HG03457 (cell line): Measurements from ENCODE around the gene FAM13C.
"Not testable (repeated sequence)": the region's sequence is repeated elsewhere in the genome, so short reads cannot be mapped to it uniquely, and the experiment has no call there.

Source experiments
- ATAC-seq: cut with Tn5 transposase; IDR thresholded peaks from one replicate; pipeline ENCODE4 v1.9.1; 2021; ENCODE audit warnings: moderate number of reproducible peaks; ENCODE audit not compliant: unreplicated experiment

Gene FAM13C

DNA sequence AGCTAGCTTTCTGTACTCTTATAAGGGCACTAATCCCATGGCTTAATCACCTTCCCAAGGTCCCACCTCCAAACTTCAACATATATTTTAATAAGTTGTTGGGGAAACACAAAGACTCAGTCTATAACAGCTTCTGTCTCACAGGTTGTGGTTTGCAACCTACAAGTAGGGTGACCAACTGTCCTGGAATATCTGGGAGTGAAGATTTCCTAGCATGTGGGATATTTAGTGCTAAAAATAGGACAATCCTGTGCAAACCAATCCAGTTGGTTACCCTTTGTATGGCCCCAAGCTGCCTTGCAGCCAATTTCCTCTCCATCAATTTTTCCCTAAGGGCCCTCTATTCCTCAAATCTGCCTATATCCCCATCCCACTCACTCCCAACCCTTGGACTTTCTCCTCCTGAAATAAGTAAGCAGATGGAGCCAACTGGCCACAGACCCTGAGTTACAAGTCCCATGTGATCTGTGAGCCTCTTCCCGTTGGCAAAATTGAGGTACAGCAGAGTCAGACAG, 82.3 kb downstream of the FAM13C start:
- no peak for ATAC-seq

DNA sequence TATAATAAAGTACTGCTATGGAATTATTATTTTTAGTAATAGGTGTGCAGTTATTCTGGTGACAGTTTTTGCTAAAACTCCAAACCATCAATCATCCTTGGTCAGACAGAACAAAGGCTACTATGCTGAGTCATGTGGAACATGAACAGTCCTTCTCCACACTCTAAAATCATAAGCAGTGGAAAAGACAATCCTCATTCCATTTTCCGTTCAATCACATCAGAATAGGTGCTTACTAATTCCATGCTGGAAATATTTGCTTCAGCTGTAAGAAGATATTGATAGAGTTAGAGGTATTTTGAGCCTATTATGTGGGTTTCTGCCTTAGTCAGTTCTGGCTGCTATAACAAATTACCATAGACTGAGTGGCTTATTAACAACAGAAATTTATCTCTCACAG, 82.9 kb downstream of the FAM13C start:
- ATAC-seq, result no peak

DNA sequence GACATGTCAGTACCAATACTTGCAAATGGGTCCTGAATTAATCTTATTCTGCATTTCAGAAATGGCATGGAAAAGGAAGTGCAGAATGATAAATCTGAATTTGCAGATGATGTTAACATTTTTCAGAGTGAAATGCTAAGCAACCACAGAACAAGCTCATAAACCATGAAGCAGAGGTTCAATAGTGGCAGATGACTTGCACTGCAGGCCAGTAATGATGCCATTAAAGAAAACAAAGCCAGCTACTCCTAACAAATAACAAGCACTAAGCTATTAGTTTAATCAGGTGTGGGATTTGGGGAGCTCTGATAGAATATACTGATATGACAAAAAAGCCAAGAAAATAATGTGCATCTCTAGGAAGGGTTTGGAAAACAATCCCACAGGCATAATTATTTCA, 85.4 kb downstream of the FAM13C start:
- ATAC-seq, result no peak

DNA sequence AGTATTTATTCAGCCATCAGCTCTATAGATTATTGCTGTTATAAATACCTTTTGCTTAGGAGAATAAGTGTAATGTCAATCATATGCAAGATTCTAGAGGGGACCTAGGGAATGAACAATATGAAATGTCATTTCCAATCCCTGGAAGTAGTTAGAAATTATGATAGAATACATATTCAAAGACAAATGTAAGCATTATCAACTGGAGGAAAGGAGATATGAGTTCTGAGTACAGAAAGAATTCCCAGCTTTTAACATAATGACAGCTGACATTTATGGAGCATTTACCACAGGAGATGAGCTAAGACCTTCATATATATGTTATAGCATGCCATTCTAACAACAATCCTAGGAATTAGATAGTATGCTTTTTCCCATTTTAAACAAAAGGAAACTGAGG, 86.2 kb downstream of the FAM13C start:
- ATAC-seq, result no peak

DNA sequence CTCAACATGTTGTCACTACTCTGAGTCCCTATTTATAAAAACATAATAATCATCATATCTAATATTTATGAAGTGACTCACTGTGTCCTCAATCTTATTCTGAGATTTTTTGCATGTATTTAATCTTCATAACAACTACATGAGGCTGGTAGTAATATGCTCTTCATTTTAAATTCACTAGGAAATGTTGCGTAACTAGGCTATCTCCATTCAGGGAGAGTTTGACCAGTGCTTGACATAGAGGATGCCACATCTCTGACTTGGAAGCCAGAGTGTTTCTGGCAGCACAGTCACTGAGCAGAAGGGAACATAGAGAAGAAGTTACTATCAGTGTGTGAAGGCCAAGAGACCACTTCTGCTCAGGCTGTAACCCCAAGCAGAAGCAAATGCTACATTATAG, 88.9 kb downstream of the FAM13C start:
- ATAC-seq, result no peak

DNA sequence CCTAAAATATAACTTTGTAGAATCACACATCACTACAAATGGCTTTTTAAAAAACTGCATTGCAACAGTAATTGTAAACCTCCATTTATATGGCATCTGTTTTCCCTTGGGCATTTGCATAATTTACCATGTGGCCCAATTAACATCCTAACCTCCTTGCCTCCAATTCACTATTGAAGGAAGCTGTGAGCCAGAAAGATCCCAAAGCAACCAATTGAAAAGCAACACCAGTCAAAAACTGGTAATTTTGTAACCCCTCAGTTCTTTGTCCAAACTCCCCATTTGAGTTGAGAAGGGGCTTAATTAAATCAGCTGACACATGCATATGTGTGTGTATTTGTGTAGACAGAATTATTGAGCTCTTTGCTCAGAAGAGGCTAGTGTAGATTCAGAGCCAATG, 90.3 kb downstream of the FAM13C start:
- no peak for ATAC-seq

DNA sequence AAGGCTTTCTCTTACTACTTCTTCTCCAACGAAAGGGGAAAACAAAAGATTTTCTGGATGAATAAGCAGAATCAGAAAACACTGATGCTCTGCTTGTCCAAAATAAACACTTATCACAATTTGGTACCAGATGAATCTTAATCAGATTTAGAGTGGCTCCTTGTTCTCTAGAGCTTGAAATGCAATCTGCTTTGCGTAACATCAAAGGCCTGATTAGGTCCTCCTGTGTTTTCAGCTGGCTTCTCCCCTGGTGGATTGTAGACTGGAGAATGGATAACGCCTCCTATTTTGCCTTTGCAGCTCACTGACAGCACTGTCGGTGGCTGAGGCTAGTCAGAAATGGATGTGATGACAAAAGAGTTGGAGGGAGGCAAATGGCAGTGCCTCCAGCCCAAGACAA, 91.2 kb downstream of the FAM13C start:
- ATAC-seq, result no peak

DNA sequence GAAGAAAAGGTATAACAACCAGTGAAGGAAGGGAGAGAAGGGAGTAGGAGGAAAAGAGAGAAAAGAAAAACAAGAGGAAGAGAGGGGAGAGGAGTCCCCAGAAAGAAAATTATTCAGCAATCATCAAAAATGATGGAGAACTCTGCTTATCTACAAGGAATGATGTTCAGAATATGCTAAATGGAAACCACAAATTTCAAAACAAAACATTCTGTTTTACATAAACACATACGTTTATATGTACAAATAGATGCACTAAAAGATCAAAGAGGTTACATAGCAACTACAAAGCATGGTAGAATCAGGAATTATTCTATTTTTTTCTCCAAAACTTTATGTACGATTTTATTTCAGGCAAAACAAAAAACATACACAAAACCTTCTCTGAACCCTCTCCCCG, 91.9 kb downstream of the FAM13C start:
- ATAC-seq, result no peak

DNA sequence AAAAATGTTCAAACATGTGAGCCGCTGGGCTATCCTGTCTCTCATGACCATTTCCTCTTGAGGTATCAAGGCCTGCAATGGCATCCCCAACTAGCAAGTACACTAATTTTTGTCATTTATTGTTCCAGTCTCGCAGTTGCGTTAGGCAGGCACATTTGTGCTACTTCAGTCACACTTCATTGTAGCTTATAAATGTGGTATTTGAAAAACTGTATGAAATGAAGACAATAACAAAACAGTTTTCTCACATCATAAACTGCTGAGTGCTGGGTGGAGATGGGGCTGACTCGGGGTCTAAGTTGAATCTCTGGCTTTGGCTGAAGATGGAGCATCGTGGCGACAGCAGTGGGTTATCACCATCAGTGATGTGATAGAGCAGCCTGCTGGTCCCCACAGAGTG, 92.7 kb downstream of the FAM13C start:
- no peak for ATAC-seq

DNA sequence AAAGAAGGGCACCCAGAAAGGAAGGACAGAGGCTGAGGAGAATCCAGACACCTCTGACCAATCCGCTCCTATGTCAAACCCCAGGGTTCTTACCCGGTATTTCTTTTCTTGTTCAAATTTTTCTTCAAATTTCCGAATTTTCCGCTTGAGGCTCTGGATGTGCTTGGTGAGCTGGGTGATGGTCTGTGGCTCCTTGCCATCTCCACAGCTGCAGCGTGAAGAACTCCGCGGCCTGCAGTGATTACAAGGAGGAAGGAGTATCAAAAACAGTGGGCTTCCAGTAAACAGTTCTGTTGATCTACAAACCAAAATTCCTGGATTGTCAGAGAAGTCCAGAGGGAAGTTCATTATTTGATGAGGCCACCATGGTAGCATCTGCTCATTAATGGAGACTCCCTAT, 93.9 kb downstream of the FAM13C start:
- ATAC-seq, result no peak

DNA sequence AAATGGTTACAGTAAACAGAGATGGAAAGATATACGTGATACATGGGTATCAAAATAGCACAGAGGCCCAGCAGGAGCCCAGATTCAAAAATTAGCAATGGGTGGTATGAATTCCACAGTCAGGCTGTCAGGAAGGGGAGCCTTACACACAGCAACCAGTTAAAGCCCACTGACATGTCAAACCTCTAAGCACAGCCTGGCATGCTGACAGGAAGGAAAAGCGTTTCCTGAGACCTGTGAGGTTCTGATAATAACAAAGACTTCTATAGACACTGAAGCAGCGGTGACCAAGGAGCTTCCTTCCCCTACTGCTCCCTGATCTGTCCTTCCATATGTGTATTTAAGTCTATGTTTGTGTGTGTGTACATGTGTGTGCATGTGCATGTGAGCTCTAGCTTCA, 96.0 kb downstream of the FAM13C start:
- no peak for ATAC-seq

DNA sequence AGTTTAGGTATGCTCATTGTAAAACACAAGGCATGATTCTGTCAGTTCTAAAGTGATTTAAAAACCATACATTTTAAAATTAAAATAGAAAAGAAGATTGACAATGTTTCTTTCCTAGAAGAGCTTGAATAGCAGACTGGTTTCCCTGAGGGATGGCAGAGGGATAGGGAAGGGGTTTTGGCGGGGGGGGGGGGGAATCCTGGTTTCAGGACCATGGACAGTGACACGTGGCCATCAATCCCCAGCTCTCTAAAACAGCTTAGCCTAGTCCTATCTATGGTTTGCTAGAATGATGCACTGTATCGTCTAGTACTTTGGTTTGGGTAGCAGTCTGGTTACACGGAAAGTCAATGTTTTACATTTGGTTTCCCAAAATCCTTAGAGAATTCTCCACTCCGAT, 97.2 kb downstream of the FAM13C start:
- no peak for ATAC-seq

DNA sequence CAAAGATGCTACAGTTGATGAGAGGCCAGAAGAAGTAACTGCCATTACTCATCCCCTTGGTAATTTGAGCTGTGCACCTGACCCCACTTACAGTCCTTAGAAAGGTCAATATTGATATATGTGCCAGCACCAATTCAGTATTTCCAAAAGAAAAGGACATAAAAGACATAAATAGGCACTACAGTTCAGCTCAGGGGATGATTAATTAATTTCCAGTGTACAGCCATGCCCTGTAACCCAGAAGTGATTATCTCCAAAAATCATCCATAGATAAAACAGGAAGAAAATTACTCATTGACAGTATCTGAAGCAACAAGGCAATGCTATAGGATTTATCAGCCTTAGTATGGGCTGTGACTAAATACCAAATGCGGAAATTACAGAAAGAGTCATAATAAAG, 103.5 kb downstream of the FAM13C start:
- ATAC-seq, result no peak

DNA sequence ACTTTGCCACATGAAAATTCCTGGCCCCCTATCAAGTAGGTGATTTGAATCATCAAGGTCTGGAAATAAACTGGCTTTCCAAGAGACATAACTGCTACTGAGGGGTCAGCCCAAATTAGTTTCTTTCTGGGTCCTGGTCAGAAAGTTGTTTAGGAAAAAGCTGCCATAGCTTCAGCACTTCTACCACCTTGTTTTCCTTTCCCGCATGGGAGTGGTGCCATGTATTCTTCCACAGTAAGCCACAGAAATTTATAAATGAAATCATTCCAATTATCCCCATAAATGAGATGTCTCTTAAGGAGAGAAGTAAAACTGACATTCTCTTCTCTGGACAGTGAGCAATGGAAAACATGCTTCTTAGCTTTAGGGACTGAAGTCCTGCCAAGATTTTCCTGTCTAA, 105.1 kb downstream of the FAM13C start:
- no peak for ATAC-seq

DNA sequence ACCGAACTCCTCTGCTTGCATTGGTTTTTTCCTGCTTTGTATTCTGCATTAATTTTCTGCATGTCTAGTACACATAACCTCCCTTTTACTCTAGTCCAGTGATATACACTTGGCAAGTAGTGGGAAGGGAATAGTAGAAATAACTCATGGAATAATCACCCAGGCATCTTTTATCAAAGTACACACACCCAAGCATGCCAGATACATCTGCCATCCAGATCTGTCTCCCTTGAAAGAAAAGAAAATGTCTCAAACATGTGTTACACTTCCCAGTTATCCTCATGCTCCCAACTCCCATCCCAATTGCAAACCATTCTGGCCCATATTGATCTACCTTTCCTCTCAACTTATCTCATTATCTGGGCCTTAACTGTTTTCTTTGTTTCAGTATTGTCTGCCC, 106.9 kb downstream of the FAM13C start:
- no peak for ATAC-seq

DNA sequence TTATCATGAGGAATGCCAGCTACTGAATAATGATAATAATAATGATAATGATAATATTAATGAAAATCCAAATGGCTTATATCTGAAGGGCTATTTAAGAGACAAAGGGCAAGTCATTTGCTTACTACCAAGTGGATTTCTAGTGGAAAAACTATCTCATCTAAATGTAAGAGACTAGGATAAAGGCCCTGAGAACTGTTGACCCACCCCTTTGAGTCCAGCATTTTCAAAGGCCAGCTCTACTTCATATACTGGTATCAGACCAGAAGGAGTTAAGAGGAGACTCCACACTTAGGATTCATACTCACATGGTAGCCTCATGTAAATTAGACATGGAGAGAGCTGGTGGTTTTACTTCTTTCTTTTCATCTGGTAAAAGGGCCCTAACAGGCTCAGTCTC, 109.9 kb downstream of the FAM13C start:
- no peak for ATAC-seq

DNA sequence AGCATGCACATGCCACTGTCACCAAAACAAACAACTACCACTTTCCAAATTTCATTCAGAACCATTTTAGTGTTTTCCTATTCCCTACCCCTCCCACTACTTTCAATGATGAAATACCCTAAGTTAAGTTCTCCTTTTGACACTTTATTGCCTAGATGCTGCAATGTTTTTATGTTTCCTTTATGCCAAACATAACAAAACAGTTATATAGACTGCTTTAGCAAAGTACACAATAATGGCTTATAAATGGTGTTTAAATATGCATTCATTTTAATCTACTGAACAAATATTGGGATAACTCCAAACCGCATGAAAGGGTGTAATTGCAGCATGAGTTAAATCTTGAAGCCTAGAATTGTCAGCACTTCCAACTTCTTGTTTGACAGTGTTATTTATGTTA, 116.7 kb downstream of the FAM13C start:
- ATAC-seq, result no peak

DNA sequence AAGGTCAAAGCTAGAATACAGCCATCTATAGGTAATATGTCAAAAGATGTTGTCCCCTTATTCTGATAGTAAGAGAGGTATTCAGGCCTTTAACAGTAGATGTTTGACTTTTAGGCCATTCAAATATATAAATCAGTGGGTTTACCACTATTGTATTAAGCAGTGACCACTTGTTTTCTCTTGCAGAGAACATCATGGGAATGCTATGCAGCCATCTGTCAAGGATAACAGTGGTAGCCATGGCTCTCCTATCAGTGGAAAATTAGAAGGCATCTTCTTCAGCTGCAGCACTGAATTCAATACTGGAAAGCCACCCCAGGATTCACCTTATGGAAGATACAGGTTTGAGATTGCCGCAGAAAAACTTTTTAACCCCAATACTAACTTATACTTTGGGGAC, 117.5 kb downstream of the FAM13C start:
- ATAC-seq, result no peak

DNA sequence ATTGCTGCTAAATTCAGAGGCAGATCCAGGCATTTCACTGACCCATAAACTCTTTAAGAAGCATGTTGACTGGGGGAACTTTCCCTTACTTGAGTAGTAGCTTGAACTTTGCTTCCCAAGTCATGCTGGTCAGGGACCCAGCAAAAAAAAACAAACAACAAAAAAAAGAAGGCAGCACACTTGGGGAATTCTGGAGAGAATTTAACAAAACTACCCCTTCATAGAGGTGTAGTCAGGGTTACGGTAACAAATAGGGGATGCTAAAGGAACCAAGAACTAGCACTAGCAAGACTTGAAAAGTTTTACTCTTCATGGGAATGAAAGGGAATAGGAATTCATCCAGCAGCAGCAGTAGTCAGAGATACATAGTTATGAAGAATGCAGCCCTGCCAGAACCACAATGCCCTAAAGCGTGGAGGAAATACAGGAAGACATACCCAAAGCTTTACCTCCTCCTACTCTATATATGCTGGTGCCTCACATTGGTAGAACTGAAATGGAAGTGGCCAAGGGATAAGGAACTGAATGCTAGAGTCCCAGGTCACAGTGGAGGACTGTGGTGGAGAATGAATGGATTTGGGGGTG, 118.6 kb downstream of the FAM13C start:
- no peak for ATAC-seq

DNA sequence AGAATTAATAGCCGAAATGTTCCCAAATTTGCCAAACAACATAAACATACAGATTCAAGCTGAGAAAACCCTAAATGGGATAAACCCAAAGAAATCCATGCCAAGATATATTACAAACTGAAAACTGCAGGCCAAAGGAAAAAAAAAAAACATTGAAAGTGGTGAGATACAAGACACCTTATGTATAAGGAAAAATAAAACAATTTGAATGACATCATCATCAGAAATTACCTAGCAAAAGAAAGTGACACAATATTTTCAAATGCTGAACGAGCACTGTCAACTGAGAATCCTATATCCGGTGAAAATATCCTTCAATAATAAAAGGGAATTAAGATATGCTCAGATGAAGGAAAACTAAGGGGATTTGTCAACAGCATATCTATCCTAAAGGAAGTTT, 119.4 kb downstream of the FAM13C start:
- no peak for ATAC-seq

DNA sequence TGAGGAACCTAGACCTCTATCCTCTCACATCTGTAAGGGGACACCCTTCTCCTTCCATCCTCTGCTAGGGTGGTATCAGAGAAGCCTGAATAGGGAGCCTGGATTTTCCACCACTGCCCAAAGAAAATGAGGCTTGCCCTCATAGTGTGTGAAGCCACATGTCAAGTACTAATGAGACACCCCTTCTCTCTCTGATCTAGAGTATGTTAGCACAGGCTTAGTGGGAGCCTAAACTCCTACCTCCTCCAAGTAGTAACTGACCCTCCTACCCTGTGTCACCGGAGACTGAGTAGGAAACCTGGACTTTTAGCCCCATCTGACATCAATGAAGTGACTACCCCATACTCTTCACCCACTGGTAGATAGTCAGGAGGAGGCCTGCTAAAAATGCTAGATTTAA, 120.3 kb downstream of the FAM13C start:
- no peak for ATAC-seq

DNA sequence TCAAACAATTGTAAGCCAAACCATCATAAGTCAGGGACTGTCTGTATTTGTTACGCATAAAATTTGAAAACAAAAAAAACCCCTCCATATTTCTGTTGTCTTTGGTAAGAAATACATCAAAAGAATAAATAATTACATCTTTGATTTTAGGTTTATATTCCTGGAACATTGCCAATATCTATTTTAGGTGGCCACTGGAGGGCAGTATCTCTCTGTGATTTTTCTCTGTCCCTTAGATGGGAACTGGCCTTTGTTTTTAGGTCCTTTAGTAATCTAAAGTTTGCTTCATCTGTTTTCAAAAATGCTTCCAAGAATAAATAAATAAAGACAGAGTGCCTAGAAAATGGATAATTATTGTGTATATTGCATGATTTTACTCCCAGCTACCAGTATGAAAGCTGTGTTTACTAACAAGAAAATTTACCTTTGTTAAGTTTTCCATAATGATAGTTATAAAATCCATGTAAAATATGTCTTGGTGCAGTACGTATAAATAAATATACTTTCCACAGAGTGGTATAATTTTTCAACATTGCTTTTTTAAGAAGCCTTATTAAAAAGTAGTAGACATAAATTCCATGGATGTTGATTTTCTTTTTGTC, 121.7 kb downstream of the FAM13C start:
- no peak for ATAC-seq

DNA sequence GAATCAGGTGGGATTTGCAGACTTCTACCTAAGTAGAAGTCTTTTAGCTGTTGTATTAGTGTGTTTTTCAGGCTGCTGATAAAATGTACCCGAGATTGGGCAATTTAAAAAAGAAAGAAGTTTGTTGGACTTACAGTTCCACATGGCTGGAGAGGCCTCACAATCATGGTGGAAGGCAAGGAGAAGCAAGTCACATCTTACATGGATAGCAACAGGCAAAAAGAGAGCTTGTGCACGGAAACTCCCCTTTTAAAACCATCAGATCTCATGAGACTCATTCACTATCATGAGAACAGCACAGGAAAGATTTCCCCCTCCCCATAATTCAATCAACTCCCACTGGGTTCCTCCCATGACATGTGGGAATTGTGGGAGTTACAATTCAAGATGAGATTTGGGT, 123.2 kb downstream of the FAM13C start:
- not testable (repeated sequence) for ATAC-seq
